Keratinocyte (primary cell): Measurements from ENCODE around the gene ADCK1. TPM values are rescaled to one million over a fixed set of nuclear protein-coding genes. Genes with fewer than 3 reads are reported as not detected.

ENCODE experiments used
- DNase-seq: peaks from one replicate; pipeline ENCODE4 v3.0.0-alpha.2; 2011; ENCODE audit warnings: low read depth, missing footprints, low spot score
- FAIRE-seq: peaks from 2 replicates; lab custom pipeline; 2011; peaks lifted over from hg19 to GRCh38; lab: Jason Lieb, UNC
- H2AFZ ChIP-seq: 2 replicates; pipeline ENCODE4 v1.6.0; 2012; ENCODE audit warnings: low read length, control low read depth, inconsistent platforms; ENCODE audit not compliant: control insufficient read depth
- H3K27ac ChIP-seq: 2 replicates; pipeline ENCODE4 v1.5.1; 2011; ENCODE audit warnings: low read length; ENCODE audit not compliant: control insufficient read depth, insufficient read depth
- H3K27me3 ChIP-seq: 3 replicates; pipeline ENCODE4 v1.6.0; 2011; ENCODE audit warnings: low read length; ENCODE audit not compliant: control insufficient read depth, insufficient read depth; ENCODE audit errors: extremely low read depth
- H3K36me3 ChIP-seq, 2 experiments: 2 replicates in 1 of 2; 3 replicates in 1 of 2; pipeline ENCODE4 v1.5.1; 2011; ENCODE audit warnings: low read length in 2 of 2, mild to moderate bottlenecking in 1 of 2; ENCODE audit not compliant: control insufficient read depth in 2 of 2, insufficient read depth in 2 of 2; ENCODE audit errors: extremely low read depth in 1 of 2
- H3K4me1 ChIP-seq: 3 replicates; pipeline ENCODE4 v1.5.1; 2011; ENCODE audit warnings: low read length; ENCODE audit not compliant: control insufficient read depth, insufficient read depth; ENCODE audit errors: extremely low read depth
- H3K4me2 ChIP-seq: 3 replicates; pipeline ENCODE4 v1.6.0; 2011; ENCODE audit warnings: low read depth, low read length; ENCODE audit not compliant: control insufficient read depth, insufficient read depth; ENCODE audit errors: extremely low read depth
- H3K4me3 ChIP-seq, 3 experiments: fragments of 200-600 bp in 1 of 3; sonication (generic) in 1 of 3; 2 replicates in 2 of 3; 3 replicates in 1 of 3; pipeline ENCODE4 v1.5.1; 2011 to 2016; ENCODE audit warnings: low read length in 3 of 3, mild to moderate bottlenecking in 3 of 3, control low read depth in 2 of 3, inconsistent platforms in 1 of 3, low read depth in 1 of 3, mixed read lengths in 1 of 3, mixed run types in 1 of 3, moderate library complexity in 1 of 3; ENCODE audit not compliant: control insufficient read depth in 2 of 3, insufficient read depth in 2 of 3; ENCODE audit errors: extremely low read depth in 1 of 3
- H3K79me2 ChIP-seq: 2 replicates; pipeline ENCODE4 v1.6.0; 2012; ENCODE audit warnings: low read length; ENCODE audit not compliant: control insufficient read depth, insufficient read depth
- H3K9ac ChIP-seq: 3 replicates; pipeline ENCODE4 v1.6.0; 2011; ENCODE audit warnings: low read length; ENCODE audit not compliant: control insufficient read depth, insufficient read depth; ENCODE audit errors: extremely low read depth
- H3K9me1 ChIP-seq: 3 replicates; pipeline ENCODE4 v1.6.0; 2011; ENCODE audit warnings: low read length; ENCODE audit not compliant: control insufficient read depth, insufficient read depth; ENCODE audit errors: extremely low read depth
- H3K9me3 ChIP-seq: 2 replicates; pipeline ENCODE4 v1.5.1; 2012; ENCODE audit warnings: low read depth, low read length; ENCODE audit not compliant: control insufficient read depth
- H4K20me1 ChIP-seq: 3 replicates; pipeline ENCODE4 v1.6.0; 2011; ENCODE audit warnings: low read length; ENCODE audit not compliant: control insufficient read depth, insufficient read depth; ENCODE audit errors: extremely low read depth
- EZH2 ChIP-seq: IDR thresholded peaks from one replicate; pipeline ENCODE4 v1.6.1; 2012; ENCODE audit warnings: inconsistent platforms, mild to moderate bottlenecking, low read length, moderate library complexity
- dilution Hi-C: fragments of 300-500 bp; cut with MboI; formaldehyde crosslinking; loops from one replicate; pipeline ENCODE4 v1.7.0; 2020; ENCODE audit warnings: low sequenced_read_pairs; ENCODE audit not compliant: extremely low pct_ligation_motif_present
- polyA plus RNA-seq, 5 experiments: library from polyadenylated mRNA; depleted of rRNA in 3 of 5; stranded (reverse) in 3 of 5; stranded (forward) in 1 of 5; unstranded in 1 of 5; fragments of >200 nt; gene quantifications; 1 replicate in 1 of 5; 2 replicates in 3 of 5; 3 replicates in 1 of 5; pipeline versions ENCODE4 v1.2.1 to v1.2.3, GENCODE V29; 2011 to 2012; ENCODE audit warnings: missing spikeins in 2 of 5, low read depth in 1 of 5, low replicate concordance in 1 of 5
- TF ChIP-seq, protein P1 (sequence below), 3 experiments: IDR thresholded peaks in 1 of 3; conservative IDR thresholded peaks in 1 of 3; optimal IDR thresholded peaks in 1 of 3; 2 replicates in 2 of 3; 3 replicates in 1 of 3; pipeline versions ENCODE3 to v1.5.1; 2011; ENCODE audit warnings: low read length in 3 of 3, mild to moderate bottlenecking in 3 of 3, moderate library complexity in 2 of 3, control low read depth in 1 of 3, inconsistent platforms in 1 of 3; ENCODE audit not compliant: insufficient read depth in 2 of 3; ENCODE audit errors: extremely low read depth in 1 of 3

The ADCK1 gene
- polyA plus RNA-seq, 1 donor (not counting 4 experiments of a cell fraction or from before 2014, with no cell fraction given): 4.9 TPM

DNA sequence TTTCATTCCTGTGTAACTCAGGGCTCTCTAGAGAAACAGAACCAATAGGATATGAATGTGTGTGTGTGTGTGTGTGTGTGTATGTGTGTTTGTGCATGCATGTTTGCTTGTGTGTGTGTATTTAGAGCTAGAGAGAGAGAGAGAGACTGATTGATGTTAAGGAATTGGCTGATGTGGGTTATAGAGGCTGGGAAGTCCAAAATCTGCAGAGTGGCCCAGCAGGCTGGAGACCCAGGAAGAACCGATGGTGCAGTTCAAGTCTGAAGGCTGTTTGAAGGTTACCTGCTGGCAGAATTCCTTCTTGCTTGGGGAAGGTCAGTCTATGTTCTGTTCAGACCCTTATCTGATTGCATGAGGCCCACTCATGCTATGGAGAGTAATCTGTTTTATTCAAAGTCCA lies 64.7 kb downstream of the ADCK1 start:
- Histone ChIP-seq H3K9me1 (peaks cover 3% of the 10 kb centered on the region), H3K79me2 (no peaks in the 10 kb centered on the region), H2AFZ (no peak overlapping the region), H3K4me3 (no peak overlapping the region), H4K20me1 (peaks cover 2% of the 10 kb centered on the region), H3K4me1 (no peaks in the 10 kb centered on the region), H3K36me3 (peaks cover 0 to 2% of the 10 kb centered on the region in 2 experiments), H3K27ac (no peak overlapping the region), H3K9me3 (no peaks in the 10 kb centered on the region), H3K4me2 (no peak overlapping the region), H3K9ac (no peak overlapping the region), H3K27me3 (no peaks in the 10 kb centered on the region)
- DNase-seq (no peak), FAIRE-seq (no peak)
- TF ChIP-seq, protein P1, sequence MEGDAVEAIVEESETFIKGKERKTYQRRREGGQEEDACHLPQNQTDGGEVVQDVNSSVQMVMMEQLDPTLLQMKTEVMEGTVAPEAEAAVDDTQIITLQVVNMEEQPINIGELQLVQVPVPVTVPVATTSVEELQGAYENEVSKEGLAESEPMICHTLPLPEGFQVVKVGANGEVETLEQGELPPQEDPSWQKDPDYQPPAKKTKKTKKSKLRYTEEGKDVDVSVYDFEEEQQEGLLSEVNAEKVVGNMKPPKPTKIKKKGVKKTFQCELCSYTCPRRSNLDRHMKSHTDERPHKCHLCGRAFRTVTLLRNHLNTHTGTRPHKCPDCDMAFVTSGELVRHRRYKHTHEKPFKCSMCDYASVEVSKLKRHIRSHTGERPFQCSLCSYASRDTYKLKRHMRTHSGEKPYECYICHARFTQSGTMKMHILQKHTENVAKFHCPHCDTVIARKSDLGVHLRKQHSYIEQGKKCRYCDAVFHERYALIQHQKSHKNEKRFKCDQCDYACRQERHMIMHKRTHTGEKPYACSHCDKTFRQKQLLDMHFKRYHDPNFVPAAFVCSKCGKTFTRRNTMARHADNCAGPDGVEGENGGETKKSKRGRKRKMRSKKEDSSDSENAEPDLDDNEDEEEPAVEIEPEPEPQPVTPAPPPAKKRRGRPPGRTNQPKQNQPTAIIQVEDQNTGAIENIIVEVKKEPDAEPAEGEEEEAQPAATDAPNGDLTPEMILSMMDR (optimal IDR thresholded peaks at IDR 0.05 in 1 of 3, IDR thresholded peaks at IDR 0.05 in 1 of 3, conservative IDR thresholded peaks at IDR 0.05 in 1 of 3; ENCODE audit: extremely low read depth in 1 of 3, insufficient read depth in 2 of 3, low read length in 3 of 3): no peak
- no peak for TF ChIP-seq EZH2
- dilution Hi-C loops: no loop called here

DNA sequence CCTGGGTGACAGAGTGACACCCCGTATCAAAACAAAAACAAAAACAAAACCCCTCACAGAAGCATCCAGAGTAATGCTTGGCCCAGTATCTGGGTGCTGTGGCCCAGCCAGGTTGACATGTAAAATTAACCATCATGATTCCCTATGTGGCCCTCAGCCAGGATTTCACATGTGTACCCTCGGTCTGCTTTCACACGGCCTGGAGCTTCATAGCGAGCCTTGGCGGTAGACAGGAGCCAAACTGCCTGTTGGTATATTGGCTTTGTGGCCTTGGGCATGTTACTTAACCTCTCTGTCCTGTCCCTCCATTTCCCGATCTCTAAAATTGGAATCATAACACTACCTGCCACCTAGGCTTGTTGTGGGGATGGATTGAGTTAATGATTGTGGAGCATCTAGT lies 65.5 kb downstream of the ADCK1 start:
- no peak for DNase-seq

More for the DNA sequence above, 65.5 kb downstream of the ADCK1 start:
- H3K9me3 ChIP-seq: no peaks in the 10 kb centered on the region
- H4K20me1 ChIP-seq: peaks cover 2% of the 10 kb centered on the region
- FAIRE-seq: no peak
- TF ChIP-seq, protein P1 (optimal IDR thresholded peaks at IDR 0.05 in 1 of 3, IDR thresholded peaks at IDR 0.05 in 1 of 3, conservative IDR thresholded peaks at IDR 0.05 in 1 of 3; ENCODE audit: extremely low read depth in 1 of 3, insufficient read depth in 2 of 3, low read length in 3 of 3): no peak
- TF ChIP-seq EZH2: no peak
- no peak overlapping the region for H2AFZ ChIP-seq
- H3K27ac ChIP-seq: no peak overlapping the region
- H3K9ac ChIP-seq: no peak overlapping the region
- no peak overlapping the region for H3K4me2 ChIP-seq
- H3K4me1 ChIP-seq: no peaks in the 10 kb centered on the region
- H3K27me3 ChIP-seq: no peaks in the 10 kb centered on the region
- dilution Hi-C loops: no loop called here
- no peak overlapping the region for H3K4me3 ChIP-seq
- peaks cover 0 to 2% of the 10 kb centered on the region in 2 experiments for H3K36me3 ChIP-seq
- H3K9me1 ChIP-seq: peaks cover 3% of the 10 kb centered on the region
- no peaks in the 10 kb centered on the region for H3K79me2 ChIP-seq
